Measurements from ENCODE around the gene LRRC14B.

- TF ChIP-seq CTCF (IDR thresholded peaks at IDR 0.05): no peak
- TF ChIP-seq POLR2A (IDR thresholded peaks at IDR 0.05): no peak
Measured at GRCh38 chr5:219991-220390, 28.7 kb downstream of the LRRC14B start.

Measured in body of pancreas (tissue), 4 donors.